HEK293T (cell line): ENCODE results near the gene ZDHHC24.

Experiments used
- ARNT ChIP-seq: fragments of 450-650 bp; IDR thresholded peaks from 2 replicates; pipeline ENCODE4 v1.6.1; 2017; ENCODE audit warnings: mild to moderate bottlenecking
- ELF4 ChIP-seq: fragments of 450-650 bp; IDR thresholded peaks from 2 replicates; pipeline ENCODE4 v1.6.1; 2017; ENCODE audit warnings: antibody characterized with exemption
- FOXA1 ChIP-seq: fragments of 450-650 bp; IDR thresholded peaks from 2 replicates; pipeline ENCODE4 v1.6.1; 2016; ENCODE audit warnings: mild to moderate bottlenecking
- L3MBTL2 ChIP-seq: fragments of 450-650 bp; conservative IDR thresholded peaks from 2 replicates; pipeline ENCODE4 v1.6.1; 2016; ENCODE audit warnings: mild to moderate bottlenecking
- LEF1 ChIP-seq: fragments of 450-650 bp; IDR thresholded peaks from 2 replicates; pipeline ENCODE4 v1.6.1; 2017; ENCODE audit warnings: mild to moderate bottlenecking, borderline replicate concordance
- NFRKB ChIP-seq: fragments of 450-650 bp; IDR thresholded peaks from 2 replicates; pipeline ENCODE4 v1.6.1; 2016; ENCODE audit warnings: mild to moderate bottlenecking, moderate library complexity
- SP1 ChIP-seq: fragments of 450-650 bp; IDR thresholded peaks from 2 replicates; pipeline ENCODE4 v1.6.1; 2017
- TARDBP ChIP-seq: fragments of 450-650 bp; IDR thresholded peaks from 2 replicates; pipeline ENCODE4 v1.6.1; 2016

- TF ChIP-seq ARNT: no peak
- no peak for TF ChIP-seq NFRKB
- no peak for TF ChIP-seq SP1
- TF ChIP-seq LEF1: no peak
- TF ChIP-seq L3MBTL2: no peak
- TF ChIP-seq TARDBP: no peak
- TF ChIP-seq ELF4: no peak
- TF ChIP-seq FOXA1: no peak
Observed at GRCh38 chr11:66473167-66473566, 72.7 kb downstream of the ZDHHC24 start.
